Left cardiac atrium (tissue), 4 donors: Measurements from ENCODE around the gene ZNF668. TPM values are rescaled to one million over a fixed set of nuclear protein-coding genes. Genes with fewer than 3 reads are reported as not detected.

Source experiments
- ATAC-seq, 2 donors: fragments of 200-7000 bp; cut with Tn5 transposase; one replicate each; pipeline ENCODE4 v1.9.1; 2020; ENCODE audit warnings: mild to moderate bottlenecking in 2 of 2, moderate library complexity in 2 of 2
- DNase-seq: peaks from one replicate; pipeline ENCODE4 v3.0.0-alpha.2; 2020
- intact Hi-C, 2 donors: fragments of 100-400 bp; cut with DNase I; formaldehyde crosslinking; loops; one replicate each; pipeline versions ENCODE4 v1.14.1 to v1.15.1; 2022 to 2023
- long read RNA-seq: library from polyadenylated mRNA; unstranded; transcript quantifications from one replicate; pipeline ENCODE4 v2.0.0, GENCODE V29; 2021
- total RNA-seq, 2 donors: library from RNA; stranded (reverse); fragmentation: NEBNext Ultra II Directional; extraction: Animal tissue kit (Norgen Biotek cat#: 25700); gene quantifications; one replicate each; pipeline ENCODE4 v1.2.1, GENCODE V29; 2021
- donor health status: DM: no; HTN: yes; CAD: no.
- donor health status: DM: no; HTN: yes; CAD: no; lungs with severe emphysema.
- donor health status: DM: yes; HTN: yes; CAD: no.
- donor health status: Dilated cardiomyopathy.

The ZNF668 gene
- total RNA-seq, result 1 to 10 TPM; 5.5 to 6.6 TPM
- long read RNA-seq, transcript ZNF668-201 (3 exons, 2,762 nt), result major isoform, 10 of 14 reads
- long read RNA-seq, partial matches to known transcripts, result 3 of 14 reads
- long read RNA-seq, other reads (novel, unspliced or antisense), result 0 of 14 reads

- peak; percentile 99 for DNase-seq
- ATAC-seq, result peak; percentile 93 to 95
- intact Hi-C loops, result loop anchor here in 1 of 2 donors (2.0 kb wide), 1 partner anchor 41 kb away; the partner anchor contains the start of gene STX4
Measured at GRCh38 chr16:31073970-31074813, at the start of gene ZNF668, which contains the start of gene ZNF646. TSS of gene ZNF668 (minus strand) at chr16:31074240. CDS start at chr16:31064459, 9,781 bp downstream. TSS of gene ZNF646 (plus strand) at chr16:31074422. CDS start at chr16:31076325, 1,903 bp downstream.

DNA sequence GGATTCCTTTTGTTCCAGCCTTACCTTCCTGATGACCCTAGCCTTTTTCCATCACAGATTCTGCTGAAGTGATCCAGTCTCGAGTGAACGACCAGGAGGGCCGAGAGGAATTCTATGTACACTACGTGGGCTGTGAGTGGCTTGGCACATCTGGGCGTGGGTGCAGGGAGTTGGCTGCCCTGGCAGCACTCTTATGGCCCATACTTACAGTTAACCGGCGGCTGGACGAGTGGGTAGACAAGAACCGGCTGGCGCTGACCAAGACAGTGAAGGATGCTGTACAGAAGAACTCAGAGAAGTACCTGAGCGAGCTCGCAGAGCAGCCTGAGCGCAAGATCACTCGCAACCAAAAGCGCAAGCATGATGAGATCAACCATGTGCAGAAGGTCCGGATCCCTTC, 46.1 kb upstream of the ZNF668 start:
- no peak for ATAC-seq
- DNase-seq, result no peak
- intact Hi-C loops, result no loop called here

DNA sequence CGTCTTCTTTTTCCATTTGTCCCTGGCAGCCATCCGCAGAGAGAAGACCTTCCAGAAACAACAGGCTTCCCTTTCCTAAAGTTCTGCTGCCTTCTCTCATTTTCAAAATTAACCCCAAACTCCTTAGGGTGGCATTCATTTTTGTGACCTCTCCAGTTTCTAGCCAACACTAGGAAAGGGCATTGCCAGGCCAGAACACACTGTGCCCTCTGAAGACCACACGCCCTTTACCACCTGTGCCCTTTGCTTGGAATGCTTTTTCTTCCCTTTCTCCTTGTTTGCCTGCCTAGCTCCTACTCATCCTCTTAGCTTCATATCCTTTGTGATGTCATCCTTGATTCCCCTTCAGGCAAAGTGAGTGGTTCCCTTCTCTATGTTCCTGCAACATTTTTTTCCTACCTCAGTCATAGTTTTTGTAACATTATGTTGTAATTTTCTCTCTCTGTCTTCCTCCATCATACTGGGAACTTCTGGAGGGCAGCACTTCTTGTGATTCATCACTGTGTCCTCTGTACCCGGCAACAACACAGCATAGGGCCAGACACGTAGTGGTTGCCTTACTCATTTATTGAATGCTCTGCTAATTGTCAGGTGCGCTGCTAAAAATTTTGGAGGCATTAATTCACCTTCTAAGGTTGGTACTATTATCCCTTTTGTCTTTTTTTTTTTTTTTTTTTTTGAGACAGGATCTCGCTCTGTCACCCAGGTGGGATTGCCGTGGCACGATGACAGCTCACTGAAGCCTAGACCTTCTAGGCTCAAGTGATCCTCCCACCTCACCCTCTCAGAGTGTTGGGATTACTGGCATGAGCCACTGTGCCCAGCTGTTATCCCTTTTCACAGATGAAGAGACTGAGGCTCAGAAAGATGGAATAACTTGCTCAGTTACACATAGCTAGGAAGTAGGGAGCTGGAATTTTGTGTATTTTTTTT, 44.4 kb upstream of the ZNF668 start:
- DNase-seq (no peak), ATAC-seq (peak in 1 of 2 donors; percentile 34)

GRCh38 chr16:31117384-31118222, 43.6 kb upstream of the ZNF668 start, which contains the start of gene KAT8:
TSS of gene KAT8 (plus strand) at chr16:31117664. CDS start at chr16:31117682, 18 bp downstream.
- intact Hi-C loops, result loop anchor here in 1 of 2 donors (1.0 kb wide), 1 partner anchor 25 kb away; no protein-coding TSS in a partner anchor
- DNase-seq, result peak; percentile 98
- peak; percentile 98 for ATAC-seq

More for the DNA sequence above, 44.4 kb upstream of the ZNF668 start:
- intact Hi-C loops, result loop anchor here in 1 of 2 donors (1.0 kb wide), 1 partner anchor 24 kb away; no protein-coding TSS in a partner anchor

- intact Hi-C loops, result no loop called here
- ATAC-seq (no peak), DNase-seq (no peak)
Measured at GRCh38 chr16:31114468-31114867, 40.4 kb upstream of the ZNF668 start.

GRCh38 chr16:31113121-31114120, 39.4 kb upstream of the ZNF668 start:
- DNase-seq (no peak), ATAC-seq (no peak)
- intact Hi-C loops, result no loop called here

GRCh38 chr16:31112711-31113110, 38.7 kb upstream of the ZNF668 start:
- no peak for DNase-seq
- ATAC-seq, result no peak
- intact Hi-C loops, result no loop called here

GRCh38 chr16:31111881-31112466, 37.9 kb upstream of the ZNF668 start:
- intact Hi-C loops, result no loop called here
- no peak for DNase-seq
- no peak for ATAC-seq

DNA sequence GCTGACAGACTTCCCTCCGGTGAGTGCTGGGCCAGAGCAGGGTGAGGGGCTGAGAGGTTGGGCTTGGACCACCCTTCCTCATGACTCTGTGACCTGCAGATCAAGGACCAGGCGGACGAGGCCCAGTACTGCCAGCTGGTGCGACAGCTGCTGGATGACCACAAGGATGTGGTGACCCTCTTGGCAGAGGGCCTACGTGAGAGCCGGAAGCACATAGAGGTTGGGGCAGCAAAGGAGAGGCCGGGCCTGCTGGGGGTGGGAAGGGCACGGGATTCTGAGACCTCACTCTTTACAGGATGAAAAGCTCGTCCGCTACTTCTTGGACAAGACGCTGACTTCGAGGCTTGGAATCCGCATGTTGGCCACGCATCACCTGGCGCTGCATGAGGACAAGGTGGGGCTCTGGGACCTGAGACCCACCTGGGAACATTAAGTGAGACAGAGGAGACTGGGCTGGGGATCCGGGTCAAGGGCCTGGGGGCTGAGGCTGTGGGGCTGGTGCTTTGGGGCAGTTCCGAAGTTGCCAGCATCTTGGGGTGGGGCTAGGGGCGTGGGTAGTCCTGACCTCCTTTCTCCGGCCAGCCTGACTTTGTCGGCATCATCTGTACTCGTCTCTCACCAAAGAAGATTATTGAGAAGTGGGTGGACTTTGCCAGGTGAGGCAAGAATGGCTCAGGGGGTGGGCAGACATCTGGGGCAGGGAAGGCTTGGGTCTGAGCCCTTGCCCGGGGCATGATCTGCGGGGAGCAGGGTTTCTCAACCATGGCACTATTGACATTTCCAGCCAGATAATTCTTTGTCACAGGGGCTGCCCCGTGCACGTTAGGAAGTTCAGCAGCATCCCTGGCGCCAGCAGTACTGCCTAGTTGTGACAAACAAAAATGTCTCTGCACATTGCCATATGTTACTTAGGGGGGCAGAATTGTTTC, 36.3 kb upstream of the ZNF668 start:
- ATAC-seq, result no peak
- intact Hi-C loops, result no loop called here
- DNase-seq, result no peak

- intact Hi-C loops, result loop anchor here in 1 of 2 donors (5.0 kb wide), 1 partner anchor 33 kb away; no protein-coding TSS in a partner anchor
- DNase-seq (no peak), ATAC-seq (no peak)
Measured at GRCh38 chr16:31109622-31110021, 35.6 kb upstream of the ZNF668 start.

- intact Hi-C loops, result loop anchor here in 1 of 2 donors (5.0 kb wide), 1 partner anchor 33 kb away; no protein-coding TSS in a partner anchor
- ATAC-seq, result peak in 1 of 2 donors; percentile 2
- DNase-seq, result no peak
Measured at GRCh38 chr16:31108794-31109558, 34.9 kb upstream of the ZNF668 start.

GRCh38 chr16:31108035-31108793, 34.2 kb upstream of the ZNF668 start, which contains the start of gene BCKDK:
TSS of gene BCKDK (plus strand) at chr16:31108386. CDS start at chr16:31109224, 838 bp downstream.
- peak; percentile 87 for DNase-seq
- peak; percentile 87 to 89 for ATAC-seq
- intact Hi-C loops, result loop anchor here in 1 of 2 donors (5.0 kb wide), 1 partner anchor 34 kb away; no protein-coding TSS in a partner anchor

DNA sequence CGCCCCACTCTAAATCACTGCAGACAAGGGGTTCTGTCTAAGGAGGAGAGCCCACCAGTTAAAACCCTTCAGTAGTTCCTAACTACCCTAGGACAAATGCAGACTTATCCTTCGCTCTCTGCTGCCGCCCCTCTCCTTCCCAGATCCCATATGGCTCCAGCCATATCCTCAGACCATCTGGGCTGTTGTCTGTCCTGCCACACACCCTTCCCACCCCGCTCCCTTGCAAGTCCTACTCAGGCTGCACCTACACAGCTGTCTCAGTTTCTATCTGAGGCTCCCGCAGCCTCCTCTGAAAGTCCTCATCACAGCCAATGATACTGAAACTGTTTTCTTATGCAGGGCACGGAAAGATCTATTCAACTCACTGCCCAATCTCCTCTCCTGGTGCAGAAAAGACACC, 33.4 kb upstream of the ZNF668 start:
- intact Hi-C loops, result loop anchor here in 1 of 2 donors (5.0 kb wide), 1 partner anchor 35 kb away; no protein-coding TSS in a partner anchor

More for the DNA sequence above, 33.4 kb upstream of the ZNF668 start:
- no peak for ATAC-seq
- DNase-seq, result no peak
